HEK293 (cell line): Measurements from ENCODE around the gene STX11.

ENCODE experiments used
- CTCF ChIP-seq: fragments of 450-650 bp; formaldehyde crosslinking; IDR thresholded peaks from 2 replicates; pipeline ENCODE4 v1.5.1; 2016; ENCODE audit warnings: missing biosample characterization, missing genetic modification characterization
- SP2 ChIP-seq: fragments of 450-650 bp; formaldehyde crosslinking; IDR thresholded peaks from 2 replicates; pipeline ENCODE4 v1.5.1; 2016; ENCODE audit warnings: missing biosample characterization, missing genetic modification characterization
- YY1 ChIP-seq: fragments of 450-650 bp; formaldehyde crosslinking; IDR thresholded peaks from 2 replicates; pipeline ENCODE4 v1.5.1; 2018; ENCODE audit warnings: missing biosample characterization, missing genetic modification characterization
- ZBTB8A ChIP-seq: fragments of 450-650 bp; formaldehyde crosslinking; IDR thresholded peaks from 2 replicates; pipeline ENCODE4 v1.5.1; 2016; ENCODE audit warnings: missing biosample characterization, missing genetic modification characterization
- ZFP3 ChIP-seq: fragments of 450-650 bp; formaldehyde crosslinking; IDR thresholded peaks from 2 replicates; pipeline ENCODE4 v1.5.1; 2016; ENCODE audit warnings: low read depth, missing biosample characterization, missing genetic modification characterization
- ZNF138 ChIP-seq: fragments of 450-650 bp; formaldehyde crosslinking; IDR thresholded peaks from 2 replicates; pipeline ENCODE4 v1.5.1; 2016; ENCODE audit warnings: missing biosample characterization, missing genetic modification characterization, borderline replicate concordance
- ZNF146 ChIP-seq: fragments of 450-650 bp; formaldehyde crosslinking; IDR thresholded peaks from 2 replicates; pipeline ENCODE4 v1.5.1; 2016; ENCODE audit warnings: missing biosample characterization, missing genetic modification characterization
- ZNF558 ChIP-seq: fragments of 450-650 bp; formaldehyde crosslinking; IDR thresholded peaks from 2 replicates; pipeline ENCODE4 v1.5.1; 2016; ENCODE audit warnings: missing biosample characterization, missing genetic modification characterization
- TF ChIP-seq, protein P1 (sequence below): fragments of 450-650 bp; formaldehyde crosslinking; IDR thresholded peaks from 2 replicates; pipeline ENCODE4 v1.5.1; 2016; ENCODE audit warnings: missing biosample characterization, missing genetic modification characterization

DNA sequence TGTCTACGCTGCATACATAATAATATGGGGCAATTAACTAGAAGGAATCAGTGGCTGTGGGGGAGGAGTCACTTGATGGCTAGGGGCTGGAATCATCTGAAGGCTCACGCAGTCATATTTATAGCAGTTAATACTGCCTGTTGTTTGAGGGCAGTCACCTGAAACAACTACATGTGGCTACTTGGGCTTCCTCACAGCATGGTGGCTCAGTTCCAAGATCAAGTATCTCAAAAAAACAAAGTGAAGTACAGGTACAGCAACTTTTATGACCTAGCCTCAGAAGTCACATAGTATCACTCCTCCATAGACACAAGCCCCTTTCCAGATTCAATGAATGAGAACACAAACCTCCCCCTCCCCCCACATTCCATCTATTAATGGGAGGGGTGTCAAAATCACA is 63.7 kb downstream of the STX11 start:
- TF ChIP-seq YY1 (tag by site-specific recombination) = no peak
- no peak for TF ChIP-seq ZNF558
- TF ChIP-seq, protein P1, sequence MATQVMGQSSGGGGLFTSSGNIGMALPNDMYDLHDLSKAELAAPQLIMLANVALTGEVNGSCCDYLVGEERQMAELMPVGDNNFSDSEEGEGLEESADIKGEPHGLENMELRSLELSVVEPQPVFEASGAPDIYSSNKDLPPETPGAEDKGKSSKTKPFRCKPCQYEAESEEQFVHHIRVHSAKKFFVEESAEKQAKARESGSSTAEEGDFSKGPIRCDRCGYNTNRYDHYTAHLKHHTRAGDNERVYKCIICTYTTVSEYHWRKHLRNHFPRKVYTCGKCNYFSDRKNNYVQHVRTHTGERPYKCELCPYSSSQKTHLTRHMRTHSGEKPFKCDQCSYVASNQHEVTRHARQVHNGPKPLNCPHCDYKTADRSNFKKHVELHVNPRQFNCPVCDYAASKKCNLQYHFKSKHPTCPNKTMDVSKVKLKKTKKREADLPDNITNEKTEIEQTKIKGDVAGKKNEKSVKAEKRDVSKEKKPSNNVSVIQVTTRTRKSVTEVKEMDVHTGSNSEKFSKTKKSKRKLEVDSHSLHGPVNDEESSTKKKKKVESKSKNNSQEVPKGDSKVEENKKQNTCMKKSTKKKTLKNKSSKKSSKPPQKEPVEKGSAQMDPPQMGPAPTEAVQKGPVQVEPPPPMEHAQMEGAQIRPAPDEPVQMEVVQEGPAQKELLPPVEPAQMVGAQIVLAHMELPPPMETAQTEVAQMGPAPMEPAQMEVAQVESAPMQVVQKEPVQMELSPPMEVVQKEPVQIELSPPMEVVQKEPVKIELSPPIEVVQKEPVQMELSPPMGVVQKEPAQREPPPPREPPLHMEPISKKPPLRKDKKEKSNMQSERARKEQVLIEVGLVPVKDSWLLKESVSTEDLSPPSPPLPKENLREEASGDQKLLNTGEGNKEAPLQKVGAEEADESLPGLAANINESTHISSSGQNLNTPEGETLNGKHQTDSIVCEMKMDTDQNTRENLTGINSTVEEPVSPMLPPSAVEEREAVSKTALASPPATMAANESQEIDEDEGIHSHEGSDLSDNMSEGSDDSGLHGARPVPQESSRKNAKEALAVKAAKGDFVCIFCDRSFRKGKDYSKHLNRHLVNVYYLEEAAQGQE (tag by site-specific recombination) = no peak
- no peak for TF ChIP-seq ZNF138 (tag by site-specific recombination)
- no peak for TF ChIP-seq ZNF146 (tag by site-specific recombination)
- no peak for TF ChIP-seq SP2 (tag by site-specific recombination)
- no peak for TF ChIP-seq ZFP3
- TF ChIP-seq ZBTB8A (tag by site-specific recombination) = no peak
- no peak for TF ChIP-seq CTCF
